ENCODE results near the gene UTP25. TPM values are rescaled to one million over a fixed set of nuclear protein-coding genes. Genes with fewer than 3 reads are reported as not detected.
"Not testable (repeated sequence)": the region's sequence is repeated elsewhere in the genome, so short reads cannot be mapped to it uniquely, and the experiment has no call there.

Gene UTP25
- total RNA-seq, 1 donor from 2014 or later = 17.6 TPM

DNA sequence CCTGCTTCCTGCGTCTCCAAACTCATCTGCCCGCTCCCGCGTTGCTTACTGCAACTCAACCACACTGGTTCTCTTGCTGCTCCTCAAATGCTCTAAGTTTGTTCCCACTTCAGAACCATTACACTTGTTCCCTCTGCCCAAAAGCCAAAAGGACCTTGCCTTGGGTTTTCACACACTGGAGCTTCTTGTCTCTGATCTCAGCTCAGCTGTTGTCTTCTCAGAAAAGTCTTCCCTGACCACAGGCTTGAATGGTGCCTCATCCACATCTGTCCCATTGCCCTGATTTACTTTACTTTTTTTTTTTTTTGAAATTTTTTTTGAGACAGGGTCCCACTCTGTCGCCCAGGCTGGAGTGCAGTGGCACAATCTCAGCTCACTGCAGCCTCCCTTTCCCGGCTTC is 66.0 kb downstream of the UTP25 start:
- Mint-ChIP-seq H3K4me3 (no peak overlapping the region), H3K27ac (no peak overlapping the region), H3K4me1 (peaks cover 9% of the 10 kb centered on the region), H3K27me3 (peaks cover 8% of the 10 kb centered on the region), H3K9me3 (no peaks in the 10 kb centered on the region), H3K36me3 (ENCODE audit: low read depth) (no peaks in the 10 kb centered on the region)
- intact Hi-C loops (cut with micrococcal nuclease) = no loop called here
- DNase-seq = peak; percentile 44

DNA sequence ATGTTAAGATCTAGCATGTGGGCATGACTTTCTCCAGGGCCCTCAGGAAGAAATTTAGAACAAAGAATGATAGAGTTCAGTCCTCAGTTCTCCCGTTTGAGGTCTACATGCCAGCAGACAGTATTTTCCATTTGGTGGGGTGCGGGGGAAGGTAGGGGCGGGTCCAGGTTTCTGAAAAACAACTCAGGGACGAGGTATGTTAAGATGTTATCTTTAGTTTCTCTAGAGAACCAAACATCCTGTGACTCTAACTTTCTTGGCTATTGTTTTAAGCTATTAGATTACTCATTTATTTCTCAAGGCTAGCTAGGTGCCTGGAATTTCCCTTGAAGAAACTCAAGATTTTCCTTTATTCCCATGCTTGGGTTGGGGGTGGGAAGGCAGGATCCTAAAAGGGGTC is 67.9 kb downstream of the UTP25 start:
- H3K27ac Mint-ChIP-seq = peak overlapping the region; percentile 57
- no peaks in the 10 kb centered on the region for H3K36me3 Mint-ChIP-seq (ENCODE audit: low read depth)
- H3K4me3 Mint-ChIP-seq = peak overlapping the region; percentile 3
- peaks cover 9% of the 10 kb centered on the region for H3K4me1 Mint-ChIP-seq
- peak; percentile 54 for DNase-seq
- H3K9me3 Mint-ChIP-seq = no peaks in the 10 kb centered on the region
- H3K27me3 Mint-ChIP-seq = peaks cover 8% of the 10 kb centered on the region
- intact Hi-C loops (cut with micrococcal nuclease) = no loop called here

- no peaks in the 10 kb centered on the region for H3K36me3 Mint-ChIP-seq (ENCODE audit: low read depth)
- H3K27me3 Mint-ChIP-seq = peaks cover 8% of the 10 kb centered on the region
- intact Hi-C loops (cut with micrococcal nuclease) = no loop called here
- no peak overlapping the region for H3K4me3 Mint-ChIP-seq
- no peaks in the 10 kb centered on the region for H3K9me3 Mint-ChIP-seq
- H3K4me1 Mint-ChIP-seq = peaks cover 9% of the 10 kb centered on the region
- DNase-seq = peak; percentile 25
- H3K27ac Mint-ChIP-seq = no peak overlapping the region
Measured at GRCh38 chr1:209896346-209896745, 68.6 kb downstream of the UTP25 start.

- H3K4me3 Mint-ChIP-seq; H3K36me3 Mint-ChIP-seq (ENCODE audit: low read depth); H3K9me3 Mint-ChIP-seq; intact Hi-C loops (cut with micrococcal nuclease); H3K4me1 Mint-ChIP-seq; H3K27ac Mint-ChIP-seq; H3K27me3 Mint-ChIP-seq: not testable (repeated sequence)
- DNase-seq = peak; percentile 26
Measured at GRCh38 chr1:209898271-209898670, 70.5 kb downstream of the UTP25 start.

- H3K27ac Mint-ChIP-seq; H3K4me3 Mint-ChIP-seq; H3K4me1 Mint-ChIP-seq; H3K9me3 Mint-ChIP-seq; H3K36me3 Mint-ChIP-seq (ENCODE audit: low read depth); intact Hi-C loops (cut with micrococcal nuclease); H3K27me3 Mint-ChIP-seq: not testable (repeated sequence)
- peak; percentile 29 for DNase-seq
Measured at GRCh38 chr1:209898851-209899250, 71.1 kb downstream of the UTP25 start.

GRCh38 chr1:209899948-209900347 is 72.2 kb downstream of the UTP25 start:
- DNase-seq = peak; percentile 70
- Mint-ChIP-seq H3K36me3 (ENCODE audit: low read depth) (no peaks in the 10 kb centered on the region), H3K9me3 (no peaks in the 10 kb centered on the region)

DNA sequence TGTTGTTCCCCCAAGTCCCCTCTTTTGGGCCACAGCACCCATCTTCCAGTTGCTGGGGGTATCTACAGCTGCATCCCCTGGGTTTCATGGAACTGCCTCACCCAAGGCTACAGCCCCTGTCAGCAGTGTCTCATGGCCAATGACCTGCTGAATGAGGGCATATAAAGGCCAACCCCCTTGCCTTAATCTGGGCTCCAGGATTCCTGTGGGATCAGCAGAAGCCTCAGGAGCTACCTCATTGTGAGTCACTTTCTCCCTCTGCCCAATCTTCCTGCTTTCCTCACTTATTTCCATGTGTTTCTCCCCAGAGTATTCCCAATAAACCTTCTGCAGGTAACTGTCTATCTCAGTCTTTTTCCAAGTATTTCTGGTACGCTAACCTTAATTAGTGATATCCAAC is 73.0 kb downstream of the UTP25 start:
- no peaks in the 10 kb centered on the region for H3K9me3 Mint-ChIP-seq

More at GRCh38 chr1:209899948-209900347, 72.2 kb downstream of the UTP25 start:
- H3K4me1 Mint-ChIP-seq = peaks cover 9% of the 10 kb centered on the region
- peaks cover 5% of the 10 kb centered on the region for H3K27me3 Mint-ChIP-seq
- no peak overlapping the region for H3K4me3 Mint-ChIP-seq
- no peak overlapping the region for H3K27ac Mint-ChIP-seq
- intact Hi-C loops (cut with micrococcal nuclease) = no loop called here

DNA sequence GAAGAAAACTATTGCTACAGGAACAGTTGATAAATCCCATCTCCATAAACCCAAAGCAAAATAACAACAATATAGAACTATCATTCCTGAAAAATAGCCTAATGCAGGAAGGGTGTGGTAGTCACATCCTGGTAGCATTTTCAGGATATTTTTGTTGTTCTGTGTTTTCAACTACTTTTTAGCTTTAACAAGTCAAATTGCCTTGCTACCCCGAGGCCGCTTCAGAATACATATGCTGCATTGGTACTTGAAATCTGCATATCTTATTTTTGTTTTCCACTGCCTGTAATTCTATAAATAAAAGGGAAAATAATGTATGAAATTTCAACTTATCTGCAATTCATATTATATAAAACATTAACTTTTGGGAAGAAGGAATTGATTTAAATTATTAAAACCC is 73.4 kb downstream of the UTP25 start:
- intact Hi-C loops (cut with micrococcal nuclease) = no loop called here
- no peaks in the 10 kb centered on the region for H3K36me3 Mint-ChIP-seq (ENCODE audit: low read depth)
- H3K4me1 Mint-ChIP-seq = no peaks in the 10 kb centered on the region
- H3K9me3 Mint-ChIP-seq = no peaks in the 10 kb centered on the region
- no peak for DNase-seq
- H3K27me3 Mint-ChIP-seq = peaks cover 3% of the 10 kb centered on the region
- H3K4me3 Mint-ChIP-seq = no peak overlapping the region
- H3K27ac Mint-ChIP-seq = no peak overlapping the region

More for the DNA sequence above, 73.0 kb downstream of the UTP25 start:
- Mint-ChIP-seq H3K36me3 (ENCODE audit: low read depth) (no peaks in the 10 kb centered on the region), H3K4me3 (no peak overlapping the region), H3K4me1 (peaks cover 4% of the 10 kb centered on the region), H3K27ac (no peak overlapping the region), H3K27me3 (peaks cover 3% of the 10 kb centered on the region)
- DNase-seq = peak; percentile 41
- intact Hi-C loops (cut with micrococcal nuclease) = no loop called here

DNA sequence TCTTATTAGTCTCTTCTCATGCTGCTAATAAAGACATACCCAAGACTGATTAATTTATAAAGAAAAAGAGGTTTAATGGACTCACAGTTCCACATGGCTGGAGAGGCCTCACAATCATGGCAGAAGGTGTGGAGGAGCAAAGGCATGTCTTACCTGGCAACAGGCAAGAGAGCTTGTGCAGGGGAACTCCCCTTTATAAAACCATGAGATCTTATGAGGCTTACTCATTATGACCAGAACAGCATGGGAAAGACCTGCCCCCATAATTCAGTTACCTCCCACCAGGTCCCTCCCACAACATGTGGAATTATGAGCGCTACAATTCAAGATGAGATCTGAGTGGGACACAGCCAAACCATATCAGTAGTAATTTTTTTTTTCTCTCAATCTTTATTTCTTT is 77.0 kb downstream of the UTP25 start:
- not testable (repeated sequence) for H3K4me1 Mint-ChIP-seq, H3K9me3 Mint-ChIP-seq

More for the DNA sequence above, 77.0 kb downstream of the UTP25 start:
- H3K27ac Mint-ChIP-seq; H3K36me3 Mint-ChIP-seq (ENCODE audit: low read depth); intact Hi-C loops (cut with micrococcal nuclease); H3K27me3 Mint-ChIP-seq; H3K4me3 Mint-ChIP-seq; DNase-seq: not testable (repeated sequence)

Other genes with a start within 250 kb of the UTP25 start
- 0.54 TPM in 1 of 2 replicates, not detected in the other for gene CAMK1G, start 244.3 kb upstream of the UTP25 start, total RNA-seq
- gene LAMB3, start 175.5 kb upstream of the UTP25 start, total RNA-seq = 20.3 and 21.0 TPM in 2 replicates
- gene G0S2, start 152.6 kb upstream of the UTP25 start, total RNA-seq = 449 and 477 TPM in 2 replicates
- gene HSD11B1, start 123.1 kb upstream of the UTP25 start, total RNA-seq = 15.1 TPM in 2 replicates
- gene TRAF3IP3, start 71.9 kb upstream of the UTP25 start, total RNA-seq = 392 and 394 TPM in 2 replicates
- 2.4 and 3.2 TPM in 2 replicates for gene C1orf74, start 43.4 kb upstream of the UTP25 start, total RNA-seq
- 0.07 TPM in 1 of 2 replicates, not detected in the other for gene IRF6, start 21.8 kb upstream of the UTP25 start, total RNA-seq
- not detected in 2 replicates for gene SYT14, start 110.2 kb downstream of the UTP25 start, total RNA-seq

Measured in activated CD4-positive, alpha-beta T cell treated with anti-CD3 and anti-CD28 coated beads, Interleukin-2, amount 10 ng/mL, durations not matched to agents 24 days and 14 days (primary cell).